ENCODE measurements around the gene KIRREL1. TPM values are rescaled to one million over a fixed set of nuclear protein-coding genes. Genes with fewer than 3 reads are reported as not detected.

KIRREL1 gene
- total RNA-seq, 2 donors from 2014 or later = not detected

DNA sequence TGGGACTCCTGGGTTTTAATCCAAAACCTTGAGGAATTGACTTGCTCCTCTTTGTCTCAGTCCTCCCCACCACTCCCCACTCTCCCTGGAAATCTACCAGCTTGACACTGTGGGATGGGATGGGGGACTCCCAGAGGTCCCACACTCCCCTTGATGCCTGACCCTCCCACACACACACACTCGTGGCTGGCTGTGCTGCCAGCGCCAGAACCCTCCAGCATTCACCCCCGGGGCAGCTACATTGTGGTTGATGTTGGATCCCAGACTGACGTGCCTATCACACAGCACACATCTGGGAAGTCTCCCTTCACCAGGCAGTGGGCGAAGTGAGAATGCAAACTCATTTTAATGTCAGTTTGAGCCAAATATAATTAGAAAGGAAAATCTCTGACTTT lies 10.0 kb downstream of the KIRREL1 start:
- ATAC-seq (no peak), DNase-seq (ENCODE audit: low spot score) (no peak)
- H3K27ac Mint-ChIP-seq = no peak overlapping the region
- no peaks in the 10 kb centered on the region for H3K4me1 Mint-ChIP-seq (ENCODE audit: low read depth in 2 of 2)
- H3K4me3 Mint-ChIP-seq = no peak overlapping the region
- no peaks in the 10 kb centered on the region for H3K36me3 Mint-ChIP-seq
- no peaks in the 10 kb centered on the region for H3K9me3 Mint-ChIP-seq
- peaks cover 3 to 27% of the 10 kb centered on the region in 2 donors for H3K27me3 Mint-ChIP-seq

DNA sequence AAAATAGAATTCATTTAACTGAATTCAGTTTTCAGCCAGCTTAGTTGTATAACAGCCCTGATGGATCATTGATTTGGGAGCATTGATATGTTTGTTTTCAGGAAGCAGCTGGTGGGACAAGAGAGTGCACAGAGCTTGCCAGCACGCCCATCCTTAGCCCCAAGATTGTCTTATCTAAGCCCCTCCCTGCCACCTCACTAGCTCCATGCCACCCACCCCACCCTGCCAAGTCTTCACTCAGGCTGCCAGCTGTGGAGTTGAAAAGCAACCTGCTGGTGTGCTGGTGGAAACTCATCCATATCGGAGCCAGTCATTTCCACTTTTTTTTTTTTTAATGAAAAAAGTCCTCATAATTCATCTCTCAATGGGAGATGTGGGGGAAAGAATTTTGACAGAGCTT lies 11.8 kb downstream of the KIRREL1 start:
- ATAC-seq = no peak
- H3K36me3 Mint-ChIP-seq = no peaks in the 10 kb centered on the region
- no peak overlapping the region for H3K4me3 Mint-ChIP-seq
- no peaks in the 10 kb centered on the region for H3K9me3 Mint-ChIP-seq
- DNase-seq (ENCODE audit: low spot score) = no peak
- peaks cover 5 to 17% of the 10 kb centered on the region in 2 donors for H3K27me3 Mint-ChIP-seq
- H3K27ac Mint-ChIP-seq = no peak overlapping the region
- H3K4me1 Mint-ChIP-seq (ENCODE audit: low read depth in 2 of 2) = no peaks in the 10 kb centered on the region

DNA sequence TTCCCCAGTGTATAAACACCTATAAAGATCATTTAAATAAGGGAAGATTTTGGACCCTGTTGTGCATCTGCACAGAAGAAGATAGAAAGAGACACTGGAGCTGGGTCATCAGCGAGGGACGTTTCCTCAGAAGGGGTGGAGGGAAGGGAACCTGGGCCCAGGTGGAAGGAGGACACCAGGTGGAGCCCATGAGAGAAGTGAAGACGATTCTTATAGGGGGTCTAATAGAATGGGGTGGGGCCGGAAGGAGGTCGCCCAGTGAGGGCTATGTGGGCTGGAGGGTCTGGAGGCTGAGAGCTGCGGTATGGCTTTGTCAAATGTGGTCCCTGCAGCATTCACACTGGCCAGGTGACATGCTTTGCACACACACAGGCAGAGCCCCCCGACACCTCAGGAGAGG lies 13.7 kb downstream of the KIRREL1 start:
- no peak overlapping the region for H3K4me3 Mint-ChIP-seq

DNA sequence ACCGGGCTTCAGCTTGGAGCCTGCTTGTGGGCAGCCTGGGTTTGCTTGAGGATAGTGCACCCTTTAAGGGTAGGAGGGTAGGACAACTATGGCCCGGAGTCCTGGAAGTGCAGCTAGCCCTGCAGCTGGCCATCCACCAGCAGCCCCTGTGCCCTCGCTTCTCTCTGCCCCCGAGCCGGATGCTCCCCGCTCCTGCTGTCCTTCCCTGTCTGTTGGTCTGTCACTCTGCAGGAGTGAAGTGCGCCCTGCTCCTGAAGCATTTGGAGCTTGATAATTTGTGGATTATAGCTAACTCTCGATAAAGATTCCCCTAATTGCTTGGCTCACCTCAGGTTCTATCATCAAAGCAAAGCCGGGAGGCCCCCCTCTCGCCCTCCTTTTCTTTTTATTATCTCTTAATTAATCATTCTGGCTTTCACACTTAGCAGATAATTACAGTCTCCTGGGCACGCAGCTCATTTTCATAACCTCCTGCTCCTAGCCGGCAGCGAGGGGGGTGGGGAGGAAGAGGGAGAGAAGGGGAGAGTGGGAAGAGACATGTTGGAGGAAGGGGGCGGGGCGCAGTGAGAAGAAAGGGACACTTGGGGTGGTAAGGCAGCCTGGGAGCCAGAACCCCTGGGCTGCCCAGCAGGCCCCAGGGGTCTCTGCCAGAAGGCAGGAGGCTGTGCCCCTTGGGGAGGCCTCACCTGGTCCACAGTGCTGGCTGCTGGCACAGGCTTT lies 14.4 kb downstream of the KIRREL1 start:
- Mint-ChIP-seq H3K4me1 (ENCODE audit: low read depth in 2 of 2) (no peaks in the 10 kb centered on the region), H3K27me3 (peaks cover 5 to 19% of the 10 kb centered on the region in 2 donors), H3K36me3 (no peaks in the 10 kb centered on the region), H3K9me3 (no peaks in the 10 kb centered on the region), H3K27ac (no peak overlapping the region), H3K4me3 (no peak overlapping the region)
- ATAC-seq = no peak
- DNase-seq (ENCODE audit: low spot score) = no peak

More for the DNA sequence above, 13.7 kb downstream of the KIRREL1 start:
- H3K27ac Mint-ChIP-seq = no peak overlapping the region
- no peak for DNase-seq (ENCODE audit: low spot score)
- H3K36me3 Mint-ChIP-seq = no peaks in the 10 kb centered on the region
- H3K9me3 Mint-ChIP-seq = no peaks in the 10 kb centered on the region
- H3K27me3 Mint-ChIP-seq = peaks cover 5 to 13% of the 10 kb centered on the region in 2 donors
- H3K4me1 Mint-ChIP-seq (ENCODE audit: low read depth in 2 of 2) = no peaks in the 10 kb centered on the region
- no peak for ATAC-seq

- peaks cover 7 to 24% of the 10 kb centered on the region in 2 donors for H3K27me3 Mint-ChIP-seq
- ATAC-seq (no peak), DNase-seq (ENCODE audit: low spot score) (no peak)
- no peaks in the 10 kb centered on the region for H3K9me3 Mint-ChIP-seq
- no peak overlapping the region for H3K27ac Mint-ChIP-seq
- H3K4me1 Mint-ChIP-seq (ENCODE audit: low read depth in 2 of 2) = no peaks in the 10 kb centered on the region
- H3K4me3 Mint-ChIP-seq = no peak overlapping the region
- no peaks in the 10 kb centered on the region for H3K36me3 Mint-ChIP-seq
Measured at GRCh38 chr1:158008630-158009029, 15.2 kb downstream of the KIRREL1 start.

DNA sequence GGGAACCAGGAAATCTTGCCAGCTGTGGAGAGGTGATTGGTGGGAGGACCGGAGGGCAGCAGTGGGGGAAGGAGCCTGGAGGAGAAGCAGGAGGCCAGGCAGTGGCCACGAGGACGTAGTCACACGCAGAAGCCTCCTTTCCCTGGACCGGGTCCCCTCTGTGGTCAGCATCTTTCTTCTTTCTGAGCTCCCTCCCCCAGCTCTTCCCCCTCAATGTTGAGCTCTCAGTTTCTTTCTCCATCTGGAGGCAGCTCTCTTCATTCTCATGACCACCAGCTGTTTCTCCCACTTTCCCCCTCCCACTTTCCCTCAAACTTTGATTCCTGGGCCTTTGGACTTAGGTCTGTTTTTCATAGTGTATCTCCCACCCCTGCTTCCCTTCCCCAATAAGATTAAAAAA lies 18.3 kb downstream of the KIRREL1 start:
- H3K27me3 Mint-ChIP-seq = peaks cover 18 to 26% of the 10 kb centered on the region in 2 donors

GRCh38 chr1:158013840-158014730 lies 20.6 kb downstream of the KIRREL1 start:
- Mint-ChIP-seq H3K27ac (no peak overlapping the region), H3K4me1 (ENCODE audit: low read depth in 2 of 2) (no peaks in the 10 kb centered on the region), H3K9me3 (no peaks in the 10 kb centered on the region), H3K36me3 (no peaks in the 10 kb centered on the region), H3K27me3 (peaks cover 31 to 34% of the 10 kb centered on the region in 2 donors), H3K4me3 (no peak overlapping the region)
- DNase-seq (ENCODE audit: low spot score) = no peak
- ATAC-seq = no peak

More for the DNA sequence above, 18.3 kb downstream of the KIRREL1 start:
- no peaks in the 10 kb centered on the region for H3K9me3 Mint-ChIP-seq
- no peaks in the 10 kb centered on the region for H3K4me1 Mint-ChIP-seq (ENCODE audit: low read depth in 2 of 2)
- H3K4me3 Mint-ChIP-seq = no peak overlapping the region
- no peak overlapping the region for H3K27ac Mint-ChIP-seq
- DNase-seq (ENCODE audit: low spot score) = no peak
- no peak for ATAC-seq
- no peaks in the 10 kb centered on the region for H3K36me3 Mint-ChIP-seq

- Mint-ChIP-seq H3K4me1 (ENCODE audit: low read depth in 2 of 2) (no peaks in the 10 kb centered on the region), H3K27ac (no peak overlapping the region), H3K4me3 (no peak overlapping the region), H3K36me3 (no peaks in the 10 kb centered on the region), H3K9me3 (no peaks in the 10 kb centered on the region), H3K27me3 (peaks cover 34 to 36% of the 10 kb centered on the region in 2 donors)
- ATAC-seq = no peak
- no peak for DNase-seq (ENCODE audit: low spot score)
Measured at GRCh38 chr1:158014731-158015320, 21.4 kb downstream of the KIRREL1 start.

GRCh38 chr1:158016651-158017335 lies 23.3 kb downstream of the KIRREL1 start:
- no peak overlapping the region for H3K27ac Mint-ChIP-seq
- no peaks in the 10 kb centered on the region for H3K36me3 Mint-ChIP-seq
- no peaks in the 10 kb centered on the region for H3K4me1 Mint-ChIP-seq (ENCODE audit: low read depth in 2 of 2)
- ATAC-seq (no peak), DNase-seq (ENCODE audit: low spot score) (no peak)
- peaks cover 36 to 37% of the 10 kb centered on the region in 2 donors for H3K27me3 Mint-ChIP-seq
- no peaks in the 10 kb centered on the region for H3K9me3 Mint-ChIP-seq
- H3K4me3 Mint-ChIP-seq = no peak overlapping the region

- Mint-ChIP-seq H3K4me1 (ENCODE audit: low read depth in 2 of 2) (no peaks in the 10 kb centered on the region), H3K9me3 (no peaks in the 10 kb centered on the region), H3K27ac (no peak overlapping the region), H3K4me3 (no peak overlapping the region), H3K27me3 (peaks cover 29 to 37% of the 10 kb centered on the region in 2 donors), H3K36me3 (no peaks in the 10 kb centered on the region)
- DNase-seq (ENCODE audit: low spot score) (no peak), ATAC-seq (no peak)
Measured at GRCh38 chr1:158017800-158018595, 24.6 kb downstream of the KIRREL1 start.

DNA sequence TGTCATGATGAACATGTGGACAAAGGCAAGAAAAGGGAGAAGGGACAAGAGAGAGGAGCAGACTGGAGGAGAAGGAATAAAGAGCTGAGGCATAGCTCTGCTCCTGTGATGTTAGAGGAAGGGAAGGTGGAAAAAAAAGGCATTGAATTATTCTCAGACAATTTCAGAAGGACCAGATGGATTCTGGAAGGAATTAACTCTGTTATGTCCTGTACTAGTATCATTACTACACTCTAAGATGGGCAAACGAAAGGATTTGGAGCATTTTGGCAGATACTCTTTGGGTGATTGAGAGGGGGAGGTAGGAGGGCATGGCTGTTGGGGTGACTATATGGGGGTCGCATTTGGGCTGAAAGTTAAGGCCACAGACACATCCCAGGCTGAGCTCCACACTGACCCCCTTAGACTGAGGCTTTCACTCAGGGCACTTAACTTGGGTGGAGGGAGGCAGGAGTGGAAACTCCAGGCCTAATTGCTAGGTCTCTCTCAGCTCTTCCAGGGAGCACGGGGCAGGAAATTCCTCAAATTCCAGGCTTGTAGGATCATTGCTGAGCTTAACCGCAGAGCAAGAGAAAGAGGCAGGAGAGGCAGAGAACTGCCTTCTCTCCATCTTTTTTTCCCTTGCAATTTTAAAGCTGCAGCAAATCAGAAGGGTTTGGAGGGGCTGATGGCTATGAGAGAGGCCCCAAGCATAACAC lies 25.9 kb downstream of the KIRREL1 start:
- no peaks in the 10 kb centered on the region for H3K4me1 Mint-ChIP-seq (ENCODE audit: low read depth in 2 of 2)
- H3K27ac Mint-ChIP-seq = no peak overlapping the region
- H3K27me3 Mint-ChIP-seq = peaks cover 25 to 34% of the 10 kb centered on the region in 2 donors
- DNase-seq (ENCODE audit: low spot score) (peak; percentile 18), ATAC-seq (no peak)
- no peaks in the 10 kb centered on the region for H3K9me3 Mint-ChIP-seq
- no peaks in the 10 kb centered on the region for H3K36me3 Mint-ChIP-seq
- H3K4me3 Mint-ChIP-seq = no peak overlapping the region

DNA sequence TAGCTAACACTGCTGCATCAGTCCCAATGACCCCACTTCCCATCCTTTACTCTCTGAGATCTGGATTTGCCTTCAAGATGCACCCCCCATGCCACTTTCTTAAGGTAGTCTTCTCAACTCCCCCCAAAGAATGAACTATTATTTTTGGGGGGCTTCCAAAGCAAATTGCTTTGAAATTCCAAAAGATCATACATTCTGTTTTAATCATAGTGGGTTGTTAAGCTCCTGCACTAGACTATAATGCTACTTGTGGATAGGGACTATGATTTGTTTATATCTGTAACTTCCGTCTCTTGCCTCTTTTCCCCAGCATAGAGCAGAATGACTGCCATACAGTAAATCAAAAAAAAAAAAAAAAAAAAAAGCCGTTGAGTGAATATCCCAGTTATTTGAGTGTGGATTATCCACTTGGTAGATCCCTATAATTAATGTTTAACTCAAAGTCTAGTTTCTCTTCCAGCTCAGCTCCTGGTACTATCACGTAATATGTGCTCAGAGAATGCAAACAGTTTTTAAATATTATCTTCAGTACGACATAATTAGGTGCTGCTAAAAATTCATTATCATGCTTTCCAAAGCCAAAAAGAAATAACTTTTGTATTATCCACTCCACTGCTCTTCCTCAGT lies 26.9 kb downstream of the KIRREL1 start:
- DNase-seq (ENCODE audit: low spot score) (no peak), ATAC-seq (no peak)
- Mint-ChIP-seq H3K36me3 (no peaks in the 10 kb centered on the region), H3K9me3 (no peaks in the 10 kb centered on the region), H3K27me3 (peaks cover 31 to 32% of the 10 kb centered on the region in 2 donors), H3K4me1 (ENCODE audit: low read depth in 2 of 2) (no peaks in the 10 kb centered on the region), H3K27ac (no peak overlapping the region), H3K4me3 (no peak overlapping the region)

All from natural killer cell treated with Interleukin-12 subunit alpha and Interleukin-12 subunit beta and Interleukin-15 and Interleukin-18, amount 100 ng/mL, for 72 hours (primary cell).